Posterior vena cava (tissue), 2 donors: ENCODE data around the gene BTK. TPM values are rescaled to one million over a fixed set of nuclear protein-coding genes. Genes with fewer than 3 reads are reported as not detected.
A peak's percentile ranks its signal among the peaks of the same experiment; 100 is the strongest.
"Not testable (repeated sequence)": the region's sequence is repeated elsewhere in the genome, so short reads cannot be mapped to it uniquely, and the experiment has no call there.

Source experiments
- DNase-seq: peaks from one replicate; pipeline ENCODE4 v3.0.0-alpha.2; 2020; ENCODE audit warnings: low spot score
- intact Hi-C, 2 donors: fragments of 100-400 bp; cut with DNase I; formaldehyde crosslinking; loops; one replicate each; pipeline versions ENCODE4 v1.14.1 to v1.14.2; 2022 to 2023
- total RNA-seq, 2 donors: library from RNA; stranded (reverse); fragmentation: NEBNext Ultra II Directional; extraction: Animal tissue kit (Norgen Biotek cat#: 25700); gene quantifications; one replicate each; pipeline ENCODE4 v1.2.1, GENCODE V29; 2021
- donor health status: DM: yes; HTN: yes; CAD: no.
- donor health status: DM: yes; HTN: yes; CAD: no.

The BTK gene
- total RNA-seq, 2 donors from 2014 or later, result 5.2 to 11.5 TPM

DNA sequence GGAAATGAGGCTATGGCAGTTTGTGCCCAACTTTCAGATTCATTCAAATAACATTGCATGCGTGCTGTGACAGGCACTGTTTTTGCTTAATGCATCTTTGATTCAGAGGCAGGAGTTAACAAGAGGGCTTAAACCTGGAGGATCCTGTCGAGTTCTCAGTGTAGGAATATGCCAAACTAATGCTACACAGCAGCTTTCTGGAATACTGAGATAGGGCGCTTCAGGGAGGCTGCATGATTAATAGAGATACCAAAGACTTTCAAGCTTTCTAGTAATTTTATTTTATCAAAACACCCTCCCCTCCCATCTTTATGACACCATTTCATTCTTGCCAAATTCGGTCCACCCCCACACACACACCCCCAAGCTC is 36.8 kb downstream of the BTK start:
- intact Hi-C loops, result no loop called here
- DNase-seq, result no peak

DNA sequence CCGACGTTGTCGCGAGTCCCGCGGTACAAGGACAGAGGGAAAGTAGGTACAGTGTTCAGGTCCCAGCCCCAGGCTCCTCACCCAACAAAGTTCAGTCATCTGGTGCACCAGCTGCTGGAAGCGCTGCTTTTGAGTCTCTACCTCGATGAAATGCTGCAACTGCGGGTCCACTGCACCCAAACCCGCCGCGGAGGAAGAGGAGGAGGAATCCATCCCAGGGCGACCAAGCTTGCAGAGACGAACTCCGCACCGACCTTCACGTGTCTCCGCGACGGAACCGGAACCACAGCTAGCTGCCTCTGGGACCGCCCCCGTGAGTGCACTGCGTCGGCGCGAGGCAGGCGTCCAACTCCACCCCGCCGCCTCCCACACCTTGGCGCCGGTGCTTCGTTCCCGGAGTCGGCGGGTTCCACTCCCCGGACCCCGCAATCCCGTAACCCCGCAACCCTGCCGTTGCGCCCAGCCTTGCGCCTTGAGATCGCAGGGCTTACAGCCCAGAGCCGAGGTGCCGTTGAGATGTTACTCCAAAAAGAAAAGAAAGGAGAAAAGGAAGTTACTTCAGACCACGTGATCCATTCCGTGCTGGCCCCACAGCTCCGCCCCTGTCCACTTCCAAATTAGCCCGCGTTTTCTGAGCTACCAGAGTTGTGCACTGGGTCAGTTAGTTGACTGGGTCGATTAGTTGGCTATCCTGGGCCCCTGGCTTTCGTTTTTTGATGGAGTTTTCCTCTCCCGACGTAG is 37.4 kb downstream of the BTK start, which contains the start of gene TIMM8A:
TIMM8A (minus strand) TSS at position 291 of the 741 bp plus-strand sequence; CDS start at position 213, 78 bp downstream.
- DNase-seq, result peak; percentile 95
- intact Hi-C loops, result no loop called here

DNA sequence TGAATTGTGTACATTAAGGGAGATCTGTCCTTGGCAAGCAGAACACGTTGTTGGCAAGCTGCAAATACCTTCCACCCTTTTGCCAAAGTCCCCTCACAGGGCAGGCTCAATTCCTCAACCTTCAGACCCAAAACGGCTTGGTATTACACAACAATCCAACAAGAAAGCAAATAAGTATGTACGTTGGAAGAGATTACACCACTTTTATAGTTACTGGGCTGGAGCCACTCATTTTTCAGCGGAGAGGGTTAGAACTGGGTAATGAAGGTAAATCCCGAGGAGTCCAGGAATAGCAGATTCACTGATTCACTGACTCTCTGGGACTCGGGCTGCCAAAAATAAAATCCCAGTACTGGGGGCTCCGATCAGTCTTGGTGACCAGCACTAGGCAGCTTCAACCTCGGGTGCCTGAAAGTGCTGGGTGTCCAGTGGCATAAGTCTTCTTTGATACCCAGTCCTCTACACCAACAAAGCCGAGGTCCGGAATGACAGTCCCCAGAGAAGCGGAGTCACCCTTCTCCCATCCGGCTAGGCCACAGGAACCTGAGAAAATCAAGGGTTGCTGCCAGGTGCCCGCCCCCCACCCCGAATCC is 38.0 kb downstream of the BTK start:
- DNase-seq, result no peak
- intact Hi-C loops, result no loop called here

DNA sequence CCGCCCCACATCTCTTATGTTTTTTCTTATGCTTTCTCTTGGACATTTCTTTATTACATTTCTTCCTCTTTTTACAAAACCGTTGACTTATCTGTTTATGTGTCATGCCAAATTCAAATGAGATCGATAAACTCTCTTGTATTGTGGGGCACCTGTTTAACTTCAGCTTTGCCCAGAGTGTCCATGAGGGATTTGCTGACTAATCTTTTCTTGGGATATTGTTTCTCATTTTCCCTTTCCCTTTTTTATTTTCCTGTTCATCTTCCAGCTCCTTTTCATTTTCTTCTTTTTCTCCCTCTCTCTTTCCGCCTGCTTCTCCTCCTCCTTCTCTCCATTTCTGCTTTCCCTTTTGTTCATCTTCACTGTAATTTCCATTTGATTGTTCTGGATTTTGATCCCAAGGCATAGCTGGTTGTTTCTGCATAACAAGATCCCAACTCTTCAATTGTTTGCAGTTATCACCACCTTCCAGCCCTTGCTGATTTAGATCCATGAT is 48.2 kb downstream of the BTK start:
- intact Hi-C loops, result no loop called here
- DNase-seq, result no peak

DNA sequence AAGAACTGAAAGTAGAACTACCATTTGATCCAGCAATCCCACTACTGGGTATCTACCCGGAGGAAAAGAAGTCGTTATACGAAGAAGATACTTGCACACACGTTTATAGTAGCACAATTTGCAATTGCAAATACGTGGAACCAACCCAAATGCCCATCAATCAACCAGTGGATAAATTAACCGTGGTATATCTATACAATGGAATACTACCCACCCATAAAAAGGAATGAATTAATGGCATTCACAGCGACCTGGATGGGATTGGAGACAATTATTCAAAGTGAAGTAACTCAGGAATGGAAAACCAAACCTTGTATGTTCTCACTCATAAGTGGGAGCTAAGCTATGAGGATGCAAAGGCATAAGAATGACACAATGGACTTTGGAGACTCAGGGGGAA is 51.7 kb downstream of the BTK start:
- DNase-seq, intact Hi-C loops: not testable (repeated sequence)

DNA sequence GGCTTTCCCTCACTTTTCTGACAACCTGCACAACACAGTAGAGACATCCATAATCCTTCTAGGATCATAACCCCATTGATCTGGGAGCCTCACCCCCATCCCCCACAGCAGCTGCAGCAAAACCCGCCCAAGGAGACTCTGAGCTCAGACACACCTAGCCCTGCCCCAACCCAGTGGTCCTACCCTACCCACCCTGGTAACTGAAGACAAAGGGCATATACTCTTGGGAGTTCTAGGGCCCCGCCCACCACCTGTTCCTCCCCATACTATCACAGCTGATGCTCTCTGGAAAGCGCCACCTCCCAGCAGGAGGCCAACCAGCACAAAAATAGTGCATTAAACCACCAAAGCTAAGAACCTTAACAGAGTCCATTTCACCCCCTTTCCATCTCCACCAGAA is 59.4 kb downstream of the BTK start:
- DNase-seq, intact Hi-C loops: not testable (repeated sequence)

DNA sequence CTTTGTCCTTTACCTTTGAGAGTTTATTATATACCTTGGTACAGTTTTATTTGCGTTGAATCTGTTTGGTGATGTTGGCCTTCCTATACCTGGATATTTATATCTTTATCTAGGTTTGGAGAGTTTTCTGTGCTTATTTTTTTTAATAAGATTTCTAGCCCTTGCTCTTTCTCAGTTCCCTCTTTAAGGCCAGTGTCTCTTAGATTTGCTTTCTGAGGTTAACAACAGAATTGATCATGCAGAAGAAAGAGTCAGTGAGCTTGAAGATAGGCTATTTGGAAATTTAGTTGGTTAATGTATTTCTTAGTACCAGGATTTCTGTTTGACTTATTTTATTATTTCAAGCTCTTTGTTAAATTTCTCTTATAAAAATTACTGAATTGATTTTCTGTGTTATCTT is 82.2 kb downstream of the BTK start:
- intact Hi-C loops, result no loop called here
- no peak for DNase-seq

Other genes starting within 250 kb of the BTK start
- under 1 TPM; 0.57 to 0.65 TPM for gene DRP2, start 166.4 kb downstream of the BTK start, total RNA-seq
- not detected for gene TAF7L, start 94.9 kb downstream of the BTK start, total RNA-seq
- 1 to 10 TPM; 9.0 TPM for gene TIMM8A, start 37.4 kb downstream of the BTK start, total RNA-seq
- gene RPL36A, start 4.8 kb upstream of the BTK start, total RNA-seq, result 100 to 1,000 TPM; 203 to 225 TPM
- gene GLA, start 21.7 kb upstream of the BTK start, total RNA-seq, result 10 to 100 TPM; 20.1 to 24.2 TPM
- 10 to 100 TPM; 50.9 to 54.4 TPM for gene HNRNPH2, start 22.0 kb upstream of the BTK start, total RNA-seq
- gene ARMCX4, start 99.3 kb upstream of the BTK start, total RNA-seq, result 10 to 100 TPM; 14.6 to 17.8 TPM
- gene ARMCX1, start 164.4 kb upstream of the BTK start, total RNA-seq, result 10 to 100 TPM; 28.8 to 34.0 TPM
- gene ARMCX6, start 231.8 kb upstream of the BTK start, total RNA-seq, result 10 to 100 TPM; 34.9 to 37.8 TPM
- gene ARMCX3, start 237.0 kb upstream of the BTK start, total RNA-seq, result 10 to 100 TPM; 58.9 to 65.1 TPM